ENCODE results near the gene COQ3. TPM values are rescaled to one million over a fixed set of nuclear protein-coding genes. Genes with fewer than 3 reads are reported as not detected.

Gene COQ3
- total and polyA plus RNA-seq, 4 donors: 3.8 to 9.4 (median 8.0) TPM

- peak; percentile 19 for TF ChIP-seq REST (IDR thresholded peaks at IDR 0.05)
- peak; percentile 55 to 67 for TF ChIP-seq RAD21 (IDR thresholded peaks at IDR 0.05)
- TF ChIP-seq ATF3 (IDR thresholded peaks at IDR 0.05): peak; percentile 75
- TF ChIP-seq GABPA (IDR thresholded peaks at IDR 0.05 in 1 of 2, conservative IDR thresholded peaks at IDR 0.05 in 1 of 2): no peak
- peak; percentile 39 for TF ChIP-seq MAX (IDR thresholded peaks at IDR 0.05)
- TF ChIP-seq ZBTB33 (IDR thresholded peaks at IDR 0.05): peak; percentile 94
- peak; percentile 34 for TF ChIP-seq CTCF (IDR thresholded peaks at IDR 0.05; ENCODE audit: low read depth, low read length, missing input control)
- no peak for TF ChIP-seq FOXA2 (IDR thresholded peaks at IDR 0.05)
- TF ChIP-seq SP1 (IDR thresholded peaks at IDR 0.05): peak; percentile 67
- TF ChIP-seq EGR1 (IDR thresholded peaks at IDR 0.05; ENCODE audit: low read depth in 2 of 2): peak; percentile 8 to 61
- peak; percentile 90 for TF ChIP-seq NR2F2 (IDR thresholded peaks at IDR 0.05)
- no peak for TF ChIP-seq TAF1 (conservative IDR thresholded peaks at IDR 0.05)
- TF ChIP-seq RXRA (IDR thresholded peaks at IDR 0.05): peak; percentile 91 to 96
- no peak for TF ChIP-seq YY1 (IDR thresholded peaks at IDR 0.05)
- TF ChIP-seq JUND (IDR thresholded peaks at IDR 0.05): peak; percentile 21 to 33
- no peak for TF ChIP-seq HNF4G (IDR thresholded peaks at IDR 0.05)
- TF ChIP-seq HNF4A (conservative IDR thresholded peaks at IDR 0.05): peak in 1 of 2 donors; percentile 39
- Histone ChIP-seq H3K36me3 (ENCODE audit: control insufficient read depth in 4 of 4, insufficient read depth in 3 of 4, low read depth in 1 of 4, low read length in 3 of 4) (peaks cover 0 to under 1% (median 0%) of the 10 kb centered on the region in 4 donors), H3K9ac (ENCODE audit: low read depth in 1 of 2, low read length in 2 of 2) (peak overlapping the region; percentile 61 to 93), H3K9me3 (ENCODE audit: control insufficient read depth in 4 of 4, low read length in 3 of 4) (no peaks in the 10 kb centered on the region), H3K27me3 (ENCODE audit: control insufficient read depth in 4 of 4, insufficient read depth in 4 of 4, low read length in 3 of 4) (no peaks in the 10 kb centered on the region), H3K27ac (ENCODE audit: low read depth in 1 of 2, low read length in 2 of 2) (peak overlapping the region; percentile 97), H3K4me1 (ENCODE audit: control insufficient read depth in 4 of 4, insufficient read depth in 4 of 4, low read length in 3 of 4) (peaks cover 3 to 40% (median 36%) of the 10 kb centered on the region in 4 donors), H3K4me3 (ENCODE audit: low read depth in 1 of 3, low read length in 3 of 3) (peak overlapping the region; percentile 60 to 93 (median 75))
- 2% methylated on average over 29 of the region's 29 CpGs for WGBS
- DNase-seq (ENCODE audit: low spot score): peak; percentile 84
Observed at GRCh38 chr6:99425647-99426450, 31.9 kb upstream of the COQ3 start.
